ENCODE measurements around the gene FGFBP3. TPM values are rescaled to one million over a fixed set of nuclear protein-coding genes. Genes with fewer than 3 reads are reported as not detected.
"Not testable (repeated sequence)": the region's sequence is repeated elsewhere in the genome, so short reads cannot be mapped to it uniquely, and the experiment has no call there.

The FGFBP3 gene
- total RNA-seq, 1 donor from 2014 or later: 0.34 TPM

- DNase-seq: peak; percentile 94
These were observed 7.3 kb downstream of the FGFBP3 start for GRCh38 chr10:91901784-91902677.

GRCh38 chr10:91897421-91897820, 11.9 kb downstream of the FGFBP3 start:
- no peak for DNase-seq

- DNase-seq: no peak
These were observed 13.0 kb downstream of the FGFBP3 start for GRCh38 chr10:91896212-91896756.

- DNase-seq: not testable (repeated sequence)
These were observed 15.0 kb downstream of the FGFBP3 start for GRCh38 chr10:91894261-91894685.

- DNase-seq: no peak
These were observed 16.2 kb downstream of the FGFBP3 start for GRCh38 chr10:91893051-91893450.

GRCh38 chr10:91891125-91892001, 17.9 kb downstream of the FGFBP3 start:
- peak; percentile 81 for DNase-seq

GRCh38 chr10:91887272-91888076, 21.8 kb downstream of the FGFBP3 start:
- DNase-seq: peak; percentile 40

GRCh38 chr10:91886954-91887271, 22.4 kb downstream of the FGFBP3 start:
- no peak for DNase-seq

- DNase-seq: no peak
These were observed 23.8 kb downstream of the FGFBP3 start for GRCh38 chr10:91885362-91886079.

- no peak for DNase-seq
These were observed 24.8 kb downstream of the FGFBP3 start for GRCh38 chr10:91884536-91884935.

- peak; percentile 26 for DNase-seq
These were observed 25.5 kb downstream of the FGFBP3 start for GRCh38 chr10:91883549-91884444.

- no peak for DNase-seq
These were observed 29.0 kb downstream of the FGFBP3 start for GRCh38 chr10:91880310-91880709.

- DNase-seq: no peak
These were observed 29.6 kb downstream of the FGFBP3 start for GRCh38 chr10:91879515-91880170.

GRCh38 chr10:91875779-91876178, 33.5 kb downstream of the FGFBP3 start:
- no peak for DNase-seq

GRCh38 chr10:91875156-91875555, 34.1 kb downstream of the FGFBP3 start:
- no peak for DNase-seq

- no peak for DNase-seq
These were observed 43.7 kb downstream of the FGFBP3 start for GRCh38 chr10:91865562-91866081.

GRCh38 chr10:91864744-91865143, 44.5 kb downstream of the FGFBP3 start:
- DNase-seq: no peak

GRCh38 chr10:91864099-91864498, 45.2 kb downstream of the FGFBP3 start:
- DNase-seq: no peak

GRCh38 chr10:91860885-91861284, 48.4 kb downstream of the FGFBP3 start:
- no peak for DNase-seq

GRCh38 chr10:91856637-91857036, 52.6 kb downstream of the FGFBP3 start:
- DNase-seq: peak; percentile 58
